GM21526 (cell line): ENCODE results near the gene SRBD1.

ENCODE experiments used
- ATAC-seq: cut with Tn5 transposase; IDR thresholded peaks from one replicate; pipeline ENCODE4 v1.9.1; 2021; ENCODE audit warnings: moderate library complexity; ENCODE audit not compliant: unreplicated experiment, low FRiP score

SRBD1 gene

GRCh38 chr2:45611020-45611859, at the start of gene SRBD1:
Gene SRBD1 (minus strand): TSS chr2:45611267. CDS start chr2:45605441, 5,826 bp downstream.
- peak; percentile 92 for ATAC-seq

- no peak for ATAC-seq
These were observed 43.2 kb upstream of the SRBD1 start for GRCh38 chr2:45654250-45654649.

- no peak for ATAC-seq
These were observed 42.3 kb upstream of the SRBD1 start for GRCh38 chr2:45653122-45653913.

GRCh38 chr2:45652090-45653031, 41.3 kb upstream of the SRBD1 start:
- no peak for ATAC-seq

GRCh38 chr2:45651415-45652089, 40.5 kb upstream of the SRBD1 start, which contains the start of gene PRKCE:
Gene PRKCE (plus strand): TSS chr2:45651675.
- no peak for ATAC-seq

GRCh38 chr2:45650851-45651414, 39.9 kb upstream of the SRBD1 start:
- ATAC-seq, result peak; percentile 61

- peak; percentile 31 for ATAC-seq
These were observed 39.1 kb upstream of the SRBD1 start for GRCh38 chr2:45649858-45650811.

GRCh38 chr2:45649462-45649857, 38.4 kb upstream of the SRBD1 start:
- no peak for ATAC-seq

GRCh38 chr2:45648636-45649035, 37.6 kb upstream of the SRBD1 start:
- ATAC-seq, result no peak

- ATAC-seq, result no peak
These were observed 37.0 kb upstream of the SRBD1 start for GRCh38 chr2:45647986-45648520.

- no peak for ATAC-seq
These were observed 36.3 kb upstream of the SRBD1 start for GRCh38 chr2:45647356-45647755.

GRCh38 chr2:45646289-45646688, 35.2 kb upstream of the SRBD1 start:
- no peak for ATAC-seq

- peak; percentile 66 for ATAC-seq
These were observed 32.8 kb upstream of the SRBD1 start for GRCh38 chr2:45643543-45644542.

- ATAC-seq, result no peak
These were observed 32.0 kb upstream of the SRBD1 start for GRCh38 chr2:45643095-45643494.

- no peak for ATAC-seq
These were observed 29.5 kb upstream of the SRBD1 start for GRCh38 chr2:45640576-45640975.

- peak; percentile 63 for ATAC-seq
These were observed 26.4 kb upstream of the SRBD1 start for GRCh38 chr2:45637440-45637839.

- ATAC-seq, result no peak
These were observed 24.9 kb upstream of the SRBD1 start for GRCh38 chr2:45636008-45636407.
